ENCODE results near the gene GPS2.

DNA sequence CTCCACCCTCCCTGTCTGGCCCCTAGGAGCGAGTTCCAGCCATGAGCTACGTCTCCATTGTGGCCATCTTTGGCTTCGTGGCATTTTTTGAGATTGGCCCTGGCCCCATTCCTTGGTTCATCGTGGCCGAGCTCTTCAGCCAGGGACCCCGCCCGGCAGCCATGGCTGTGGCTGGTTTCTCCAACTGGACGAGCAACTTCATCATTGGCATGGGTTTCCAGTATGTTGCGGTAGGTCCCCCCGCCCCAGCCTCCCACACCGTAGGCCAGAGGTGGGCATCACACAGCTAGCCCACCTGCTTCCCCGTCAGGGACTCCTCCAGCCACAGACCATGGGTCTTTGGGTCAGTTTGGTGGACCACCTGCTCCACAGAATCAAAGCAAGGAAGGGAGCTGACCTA lies 29.5 kb downstream of the GPS2 start:
- TF ChIP-seq CTCF (IDR thresholded peaks at IDR 0.05 in 8 of 11, conservative IDR thresholded peaks at IDR 0.05 in 3 of 11) (no peak), POLR2A (IDR thresholded peaks at IDR 0.05) (no peak)

Measured in spleen (tissue), 7 donors.